ENCODE results near the gene CSTF1.

CSTF1 gene

DNA sequence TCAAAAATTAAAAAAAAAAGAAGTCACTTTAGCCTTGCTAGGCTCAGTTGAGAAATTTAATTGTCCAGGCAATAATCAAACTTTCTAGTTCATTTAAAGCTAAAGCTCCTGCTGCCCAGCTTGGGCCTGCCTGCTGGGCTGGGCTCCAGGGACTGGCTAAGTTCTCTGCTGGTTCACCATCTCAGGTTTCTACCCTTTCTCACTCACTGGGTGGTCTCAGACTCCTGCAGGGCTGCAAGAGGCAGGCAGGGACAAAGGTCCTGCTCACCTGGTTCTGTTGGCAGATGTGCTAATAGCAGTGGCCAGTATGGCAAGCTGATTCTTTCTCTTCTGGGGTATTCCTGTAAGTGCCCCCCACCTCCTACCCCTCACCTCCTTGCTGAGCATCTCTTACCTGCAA, 54.8 kb downstream of the CSTF1 start:
- no peak overlapping the region for H2BK15ac ChIP-seq (ENCODE audit: low read length)
- H3K27ac ChIP-seq (replicated peaks; ENCODE audit: low read length): no peak overlapping the region
- H3K4ac ChIP-seq (ENCODE audit: low read length): no peak overlapping the region
- no peaks in the 10 kb centered on the region for H3K79me1 ChIP-seq (ENCODE audit: low read depth, low read length)
- H3K36me3 ChIP-seq (replicated peaks in 1 of 2; ENCODE audit: control insufficient read depth in 2 of 2, insufficient read depth in 2 of 2, low read length in 2 of 2): no peaks in the 10 kb centered on the region
- no peak overlapping the region for H2AK5ac ChIP-seq (ENCODE audit: low read depth, low read length)
- H3K27me3 ChIP-seq (ENCODE audit: control insufficient read depth in 3 of 3, insufficient read depth in 3 of 3, low read depth in 1 of 3, low read length in 3 of 3): peaks cover 0 to 2% (median 0%) of the 10 kb centered on the region in 3 experiments
- no peak overlapping the region for H3K23ac ChIP-seq (ENCODE audit: low read depth, low read length, poor library complexity)
- no peak overlapping the region for H2AFZ ChIP-seq (ENCODE audit: low read length)
- H3K4me3 ChIP-seq (ENCODE audit: low read length in 2 of 2): no peak overlapping the region
- H3K4me2 ChIP-seq (ENCODE audit: insufficient read depth, low read length, poor library complexity, severe bottlenecking): no peak overlapping the region
- H2BK5ac ChIP-seq (ENCODE audit: low read length): no peak overlapping the region
- H4K8ac ChIP-seq (ENCODE audit: low read depth, low read length): no peak overlapping the region
- peaks cover 4% of the 10 kb centered on the region in 2 donors for H3K4me1 ChIP-seq (ENCODE audit: control insufficient read depth in 2 of 2, insufficient read depth in 1 of 2, low read depth in 1 of 2, low read length in 2 of 2)
- no peak overlapping the region for H3K18ac ChIP-seq (ENCODE audit: low read length)
- no peak overlapping the region for H2BK12ac ChIP-seq (ENCODE audit: low read length)
- H3K14ac ChIP-seq (ENCODE audit: low read length): peak overlapping the region; percentile 71
- no peak overlapping the region for H3K9ac ChIP-seq (ENCODE audit: low read depth, low read length, poor library complexity)
- H3K9me3 ChIP-seq (replicated peaks in 1 of 2; ENCODE audit: control insufficient read depth in 2 of 2, insufficient read depth in 1 of 2, low read depth in 1 of 2, low read length in 2 of 2): no peaks in the 10 kb centered on the region
- DNase-seq (ENCODE audit: low spot score): no peak
- no peak overlapping the region for H2BK120ac ChIP-seq (ENCODE audit: low read depth, low read length)
- H4K91ac ChIP-seq (ENCODE audit: low read depth, low read length, poor library complexity): peak overlapping the region; percentile 43

DNA sequence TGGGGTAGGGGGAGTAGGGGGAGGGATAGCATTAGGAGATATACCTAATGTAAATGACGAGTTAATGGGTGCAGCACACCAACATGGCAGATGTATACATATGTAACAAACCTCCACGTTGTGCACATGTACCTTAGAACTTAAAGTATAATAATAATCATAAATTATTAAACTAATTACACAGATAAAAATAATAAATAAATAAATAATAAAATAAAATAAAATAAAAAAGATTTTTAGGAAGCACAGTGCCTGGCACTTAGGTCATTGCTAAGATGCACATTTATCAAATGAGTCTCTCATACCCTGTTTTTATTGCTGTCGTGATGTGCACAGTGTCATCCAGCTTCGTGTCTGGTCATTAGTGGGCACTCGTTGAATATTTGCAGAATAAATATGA, 57.0 kb downstream of the CSTF1 start:
- no peaks in the 10 kb centered on the region for H3K79me1 ChIP-seq (ENCODE audit: low read depth, low read length)

DNA sequence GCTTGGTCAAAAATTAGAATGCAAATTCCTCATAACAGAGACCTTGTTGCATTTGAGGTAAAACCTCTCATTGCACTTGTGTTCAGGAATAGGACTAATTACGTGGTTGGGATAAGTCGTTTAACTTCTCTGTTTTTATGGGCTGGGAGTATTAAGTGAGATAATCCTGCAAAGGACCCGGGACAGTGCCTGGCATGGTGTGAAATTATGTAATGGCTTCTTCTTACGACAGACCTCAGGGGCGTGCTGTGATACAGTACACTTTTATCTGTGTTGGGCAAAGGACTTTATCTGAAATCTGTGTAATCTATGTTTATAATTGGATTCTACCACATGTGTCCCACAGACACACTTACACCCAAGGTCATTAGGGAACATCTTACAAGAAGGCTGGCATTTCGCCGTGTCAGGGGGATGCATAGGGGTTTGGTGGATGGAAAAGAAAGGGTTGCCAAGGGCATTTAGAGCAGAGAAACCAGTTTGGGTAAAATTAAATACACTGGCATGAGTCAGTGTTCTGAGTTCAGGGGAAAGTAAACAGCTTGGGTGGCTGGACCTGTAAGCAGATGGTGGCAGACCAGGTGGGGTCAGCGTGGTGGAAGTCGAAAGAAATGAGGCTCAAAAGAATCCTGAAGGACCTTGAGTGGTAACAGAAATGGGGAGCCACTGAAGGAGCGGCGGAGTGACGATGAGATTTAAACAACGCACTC, 58.8 kb downstream of the CSTF1 start:
- no peak for DNase-seq (ENCODE audit: low spot score)
- Histone ChIP-seq H2AFZ (ENCODE audit: low read length) (no peak overlapping the region), H3K36me3 (replicated peaks in 1 of 2; ENCODE audit: control insufficient read depth in 2 of 2, insufficient read depth in 2 of 2, low read length in 2 of 2) (no peaks in the 10 kb centered on the region), H3K4ac (ENCODE audit: low read length) (no peak overlapping the region), H3K9ac (ENCODE audit: low read depth, low read length, poor library complexity) (no peak overlapping the region), H2BK5ac (ENCODE audit: low read length) (no peak overlapping the region), H3K79me1 (ENCODE audit: low read depth, low read length) (no peaks in the 10 kb centered on the region), H3K4me1 (ENCODE audit: control insufficient read depth in 2 of 2, insufficient read depth in 1 of 2, low read depth in 1 of 2, low read length in 2 of 2) (peaks cover 0 to 4% of the 10 kb centered on the region in 2 donors), H3K23ac (ENCODE audit: low read depth, low read length, poor library complexity) (no peak overlapping the region), H2BK12ac (ENCODE audit: low read length) (no peak overlapping the region), H2AK5ac (ENCODE audit: low read depth, low read length) (no peak overlapping the region), H3K4me2 (ENCODE audit: insufficient read depth, low read length, poor library complexity, severe bottlenecking) (no peak overlapping the region), H2BK15ac (ENCODE audit: low read length) (no peak overlapping the region), H4K8ac (ENCODE audit: low read depth, low read length) (no peak overlapping the region), H3K18ac (ENCODE audit: low read length) (no peak overlapping the region), H2BK120ac (ENCODE audit: low read depth, low read length) (no peak overlapping the region), H3K27me3 (ENCODE audit: control insufficient read depth in 3 of 3, insufficient read depth in 3 of 3, low read depth in 1 of 3, low read length in 3 of 3) (peaks cover 0 to 8% (median 0%) of the 10 kb centered on the region in 3 experiments), H3K4me3 (ENCODE audit: low read length in 2 of 2) (no peak overlapping the region), H4K91ac (ENCODE audit: low read depth, low read length, poor library complexity) (no peak overlapping the region), H3K14ac (ENCODE audit: low read length) (no peak overlapping the region), H3K9me3 (replicated peaks in 1 of 2; ENCODE audit: control insufficient read depth in 2 of 2, insufficient read depth in 1 of 2, low read depth in 1 of 2, low read length in 2 of 2) (no peaks in the 10 kb centered on the region), H3K27ac (replicated peaks; ENCODE audit: low read length) (no peak overlapping the region)
- no CpG with 5 or more reads among the region's 13 CpGs for WGBS, 2 donors (ENCODE audit: extremely low coverage in 2 of 2, insufficient read length in 2 of 2, insufficient replicate concordance in 1 of 2)

More for the DNA sequence above, 57.0 kb downstream of the CSTF1 start:
- Histone ChIP-seq H2AK5ac (ENCODE audit: low read depth, low read length) (no peak overlapping the region), H4K91ac (ENCODE audit: low read depth, low read length, poor library complexity) (no peak overlapping the region), H2BK5ac (ENCODE audit: low read length) (no peak overlapping the region), H3K18ac (ENCODE audit: low read length) (no peak overlapping the region), H3K4ac (ENCODE audit: low read length) (no peak overlapping the region), H2BK15ac (ENCODE audit: low read length) (no peak overlapping the region), H3K4me3 (ENCODE audit: low read length in 2 of 2) (no peak overlapping the region), H3K9me3 (replicated peaks in 1 of 2; ENCODE audit: control insufficient read depth in 2 of 2, insufficient read depth in 1 of 2, low read depth in 1 of 2, low read length in 2 of 2) (no peaks in the 10 kb centered on the region), H3K4me1 (ENCODE audit: control insufficient read depth in 2 of 2, insufficient read depth in 1 of 2, low read depth in 1 of 2, low read length in 2 of 2) (peaks cover 0 to 4% of the 10 kb centered on the region in 2 donors), H3K14ac (ENCODE audit: low read length) (no peak overlapping the region), H2AFZ (ENCODE audit: low read length) (no peak overlapping the region), H3K27ac (replicated peaks; ENCODE audit: low read length) (no peak overlapping the region), H3K23ac (ENCODE audit: low read depth, low read length, poor library complexity) (no peak overlapping the region), H2BK12ac (ENCODE audit: low read length) (no peak overlapping the region), H3K4me2 (ENCODE audit: insufficient read depth, low read length, poor library complexity, severe bottlenecking) (no peak overlapping the region), H4K8ac (ENCODE audit: low read depth, low read length) (no peak overlapping the region), H3K9ac (ENCODE audit: low read depth, low read length, poor library complexity) (no peak overlapping the region), H3K27me3 (ENCODE audit: control insufficient read depth in 3 of 3, insufficient read depth in 3 of 3, low read depth in 1 of 3, low read length in 3 of 3) (peaks cover 0 to 6% (median 0%) of the 10 kb centered on the region in 3 experiments), H3K36me3 (replicated peaks in 1 of 2; ENCODE audit: control insufficient read depth in 2 of 2, insufficient read depth in 2 of 2, low read length in 2 of 2) (no peaks in the 10 kb centered on the region), H2BK120ac (ENCODE audit: low read depth, low read length) (no peak overlapping the region)
- no CpG with 5 or more reads among the region's 5 CpGs for WGBS, 2 donors (ENCODE audit: extremely low coverage in 2 of 2, insufficient read length in 2 of 2, insufficient replicate concordance in 1 of 2)
- DNase-seq (ENCODE audit: low spot score): no peak

DNA sequence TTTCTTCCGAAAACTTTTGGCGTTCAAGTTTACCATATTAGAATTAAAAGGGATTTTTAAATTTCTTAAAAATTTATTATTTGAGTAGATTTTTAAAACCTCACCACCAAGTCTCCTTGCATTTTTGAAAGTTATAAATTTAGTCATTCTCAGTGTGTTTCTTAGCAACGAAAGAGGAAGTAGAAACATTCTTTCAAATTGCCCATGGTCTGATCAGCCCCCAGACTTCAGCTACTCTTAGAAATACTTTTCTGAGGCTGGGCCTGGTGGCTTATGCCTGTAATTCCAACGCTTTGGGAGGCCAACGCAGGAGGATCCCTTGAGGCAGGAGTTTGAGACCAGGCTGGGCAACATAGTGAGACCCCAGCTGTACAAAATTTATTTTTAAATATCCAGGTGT, 60.9 kb downstream of the CSTF1 start:
- no peak overlapping the region for H4K91ac ChIP-seq (ENCODE audit: low read depth, low read length, poor library complexity)
- no peak overlapping the region for H3K23ac ChIP-seq (ENCODE audit: low read depth, low read length, poor library complexity)
- no peak overlapping the region for H2AK5ac ChIP-seq (ENCODE audit: low read depth, low read length)
- H3K14ac ChIP-seq (ENCODE audit: low read length): no peak overlapping the region
- H3K9ac ChIP-seq (ENCODE audit: low read depth, low read length, poor library complexity): no peak overlapping the region
- peaks cover 0 to 8% (median 0%) of the 10 kb centered on the region in 3 experiments for H3K27me3 ChIP-seq (ENCODE audit: control insufficient read depth in 3 of 3, insufficient read depth in 3 of 3, low read depth in 1 of 3, low read length in 3 of 3)
- no peak overlapping the region for H2BK120ac ChIP-seq (ENCODE audit: low read depth, low read length)
- no peak overlapping the region for H3K18ac ChIP-seq (ENCODE audit: low read length)
- no peak overlapping the region for H2BK15ac ChIP-seq (ENCODE audit: low read length)
- no peak overlapping the region for H3K4me2 ChIP-seq (ENCODE audit: insufficient read depth, low read length, poor library complexity, severe bottlenecking)
- no peak overlapping the region for H3K4me3 ChIP-seq (ENCODE audit: low read length in 2 of 2)
- no peak overlapping the region for H4K8ac ChIP-seq (ENCODE audit: low read depth, low read length)
- no CpG with 5 or more reads among the region's 5 CpGs for WGBS, 2 donors (ENCODE audit: extremely low coverage in 2 of 2, insufficient read length in 2 of 2, insufficient replicate concordance in 1 of 2)
- H3K79me1 ChIP-seq (ENCODE audit: low read depth, low read length): no peaks in the 10 kb centered on the region
- H2AFZ ChIP-seq (ENCODE audit: low read length): no peak overlapping the region
- no peak overlapping the region for H3K27ac ChIP-seq (replicated peaks; ENCODE audit: low read length)
- H3K4ac ChIP-seq (ENCODE audit: low read length): no peak overlapping the region
- no peak overlapping the region for H2BK5ac ChIP-seq (ENCODE audit: low read length)
- H3K4me1 ChIP-seq (ENCODE audit: control insufficient read depth in 2 of 2, insufficient read depth in 1 of 2, low read depth in 1 of 2, low read length in 2 of 2): no peaks in the 10 kb centered on the region
- no peak overlapping the region for H2BK12ac ChIP-seq (ENCODE audit: low read length)
- H3K36me3 ChIP-seq (replicated peaks in 1 of 2; ENCODE audit: control insufficient read depth in 2 of 2, insufficient read depth in 2 of 2, low read length in 2 of 2): no peaks in the 10 kb centered on the region
- H3K9me3 ChIP-seq (replicated peaks in 1 of 2; ENCODE audit: control insufficient read depth in 2 of 2, insufficient read depth in 1 of 2, low read depth in 1 of 2, low read length in 2 of 2): no peaks in the 10 kb centered on the region
- no peak for DNase-seq (ENCODE audit: low spot score)

All from neuronal stem cell (in vitro differentiated cells).